ENCODE measurements around the gene FAM169A.

- no peak for TF ChIP-seq CTCF (IDR thresholded peaks at IDR 0.05; ENCODE audit: low read depth, low read length, poor library complexity, severe bottlenecking)
- TF ChIP-seq EZH2phosphoT487 (IDR thresholded peaks at IDR 0.05; ENCODE audit: borderline replicate concordance, low read length): no peak
Measured at GRCh38 chr5:74787424-74787823, 78.8 kb downstream of the FAM169A start.

Data from DOHH2 (cell line).